Activated CD4-positive, alpha-beta T cell treated with anti-CD3 and anti-CD28 coated beads, Interleukin-2, amount 50 U/mL, for 48 hours (primary cell): Measurements from ENCODE around the gene ZIK1.

ENCODE experiments used
- DNase-seq, 2 experiments: peaks; one replicate each; pipeline ENCODE4 v3.0.0-alpha.2; 2020

Gene ZIK1

DNA sequence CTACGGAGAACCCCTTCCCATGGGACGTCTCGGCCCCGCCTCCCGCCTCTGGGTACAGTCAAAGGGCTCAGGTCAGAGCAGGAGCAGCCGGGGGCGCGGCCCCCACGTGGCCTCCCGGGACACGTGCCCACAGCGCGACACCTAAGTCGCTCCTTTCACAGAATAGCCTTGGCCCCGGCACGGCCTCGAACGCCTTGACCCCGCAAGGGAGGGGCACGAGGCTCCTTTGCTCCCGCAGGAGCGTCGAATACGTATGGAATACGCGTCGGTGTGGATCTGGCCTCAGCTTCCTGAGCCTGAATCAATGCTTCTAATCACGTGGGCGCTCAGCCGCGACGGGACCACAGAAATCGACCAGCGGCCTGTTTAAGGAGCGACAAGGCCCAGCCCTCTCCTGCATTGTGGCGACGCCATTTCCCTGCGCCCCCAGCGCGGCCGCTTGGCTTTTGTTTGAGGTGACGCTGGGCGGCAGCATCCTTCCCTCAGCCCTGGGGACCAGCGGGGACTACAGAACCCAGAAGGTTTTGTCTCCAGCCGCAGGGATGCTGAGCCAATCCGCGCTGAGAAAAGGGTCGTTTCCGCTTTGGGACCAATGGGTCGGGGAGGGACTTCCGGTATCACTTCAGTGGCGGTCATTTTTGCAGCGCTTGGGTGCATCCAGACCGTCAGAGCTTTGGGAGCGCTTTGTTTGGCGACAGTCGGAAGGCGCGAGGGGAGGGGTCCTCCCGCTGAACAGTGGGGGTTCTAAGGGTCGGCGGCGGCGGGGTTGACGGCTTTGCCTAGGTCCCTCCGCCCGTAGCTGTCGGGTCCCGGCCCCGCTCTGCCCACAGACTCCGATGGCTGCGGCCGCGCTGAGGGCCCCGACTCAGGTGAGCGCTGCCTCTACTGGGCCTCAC, at the start of gene ZIK1:
Gene ZIK1 (plus strand): TSS at position 625 of the 896 bp plus-strand sequence. CDS start 212 bp downstream, at position 837.
- DNase-seq: peak; percentile 81 to 86

DNA sequence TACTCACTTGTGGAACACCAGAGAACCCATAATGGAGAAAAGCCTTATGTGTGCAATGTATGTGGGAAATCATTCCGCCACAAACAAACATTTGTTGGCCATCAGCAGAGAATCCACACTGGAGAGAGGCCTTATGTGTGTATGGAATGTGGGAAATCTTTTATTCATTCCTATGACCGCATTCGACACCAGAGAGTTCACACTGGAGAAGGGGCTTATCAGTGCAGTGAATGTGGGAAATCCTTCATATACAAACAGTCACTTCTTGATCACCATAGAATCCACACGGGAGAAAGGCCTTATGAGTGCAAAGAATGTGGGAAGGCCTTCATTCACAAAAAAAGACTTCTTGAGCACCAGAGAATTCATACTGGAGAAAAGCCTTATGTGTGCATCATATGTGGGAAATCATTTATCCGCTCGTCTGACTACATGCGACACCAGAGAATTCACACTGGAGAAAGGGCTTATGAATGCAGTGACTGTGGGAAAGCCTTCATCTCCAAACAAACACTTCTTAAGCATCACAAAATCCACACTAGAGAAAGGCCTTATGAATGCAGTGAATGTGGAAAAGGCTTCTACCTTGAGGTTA, 45.9 kb upstream of the ZIK1 start:
- no peak for DNase-seq

DNA sequence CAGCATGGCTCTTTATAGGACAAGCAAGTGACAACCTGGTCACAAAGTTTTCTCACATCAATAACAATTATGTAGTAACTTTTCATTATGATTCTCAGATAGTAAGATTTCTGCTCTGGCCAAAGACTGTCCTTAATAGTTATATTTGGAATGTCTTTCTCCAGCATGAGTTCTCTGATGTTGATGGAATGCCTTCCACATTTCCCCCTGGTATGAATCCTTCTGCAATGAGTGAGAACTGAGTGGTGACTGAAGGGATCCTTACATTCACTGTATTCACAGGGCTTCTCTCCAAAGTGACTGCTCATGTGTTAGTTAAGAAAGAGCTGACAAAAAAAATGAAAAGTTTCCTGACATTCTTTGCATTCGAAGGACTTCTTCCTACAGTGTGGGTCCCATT, 37.4 kb upstream of the ZIK1 start:
- DNase-seq: no peak

DNA sequence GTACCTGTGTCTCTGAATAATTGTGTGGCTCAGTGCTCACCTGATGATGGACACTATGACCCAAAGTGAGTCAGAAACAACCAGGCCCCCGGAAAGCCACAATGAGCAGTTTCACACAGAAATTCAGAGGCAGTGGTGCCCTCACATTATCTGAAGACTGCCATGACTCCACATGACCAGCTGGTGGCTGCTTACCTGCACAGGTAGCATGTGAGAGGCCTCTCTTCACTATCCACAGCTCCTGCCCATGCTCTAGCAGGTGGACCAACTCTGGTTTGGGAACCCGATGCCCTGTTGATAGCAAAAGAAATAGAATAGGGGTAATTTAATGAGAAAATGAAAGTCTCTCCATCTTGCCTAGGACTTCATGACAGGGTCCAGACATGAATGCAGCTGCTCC, 31.5 kb upstream of the ZIK1 start:
- no peak for DNase-seq

DNA sequence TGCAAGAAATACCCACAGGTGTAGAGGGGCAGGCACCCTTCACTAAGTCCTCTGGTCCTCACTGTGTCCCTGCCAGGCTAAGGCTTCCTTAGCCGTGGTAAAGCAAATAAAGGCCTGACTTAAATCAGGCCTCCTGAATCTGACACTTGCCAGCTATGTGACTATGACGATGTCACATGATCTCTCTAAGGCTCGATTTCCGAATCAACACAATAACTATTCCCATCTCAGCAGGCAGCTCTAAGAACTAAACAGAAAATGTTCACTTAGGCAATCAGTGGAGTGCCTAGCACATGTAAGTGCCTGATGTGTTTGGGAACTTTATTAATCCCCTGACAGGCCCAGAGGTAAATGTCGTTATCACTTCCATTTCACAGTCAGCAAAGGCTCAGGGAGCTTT, 26.3 kb upstream of the ZIK1 start:
- DNase-seq: no peak

DNA sequence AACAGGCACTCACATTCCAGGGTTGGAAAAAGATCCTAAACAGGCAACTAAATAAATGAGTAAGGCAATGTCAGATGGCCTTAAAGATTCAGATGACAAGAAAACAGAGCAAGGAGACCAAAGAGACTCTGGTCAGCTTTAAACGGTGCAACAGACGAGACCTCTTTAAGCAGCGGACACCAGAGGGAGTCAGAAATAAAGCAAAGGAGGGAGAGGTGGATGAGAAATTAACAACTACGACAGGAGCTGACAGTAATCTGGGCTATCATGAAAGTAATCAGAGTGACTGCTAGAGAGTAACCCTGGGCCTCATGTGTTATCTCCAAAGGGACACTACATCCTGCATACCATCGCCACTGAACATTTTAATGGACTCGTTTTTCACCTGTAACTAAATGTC, 25.4 kb upstream of the ZIK1 start:
- DNase-seq: no peak

DNA sequence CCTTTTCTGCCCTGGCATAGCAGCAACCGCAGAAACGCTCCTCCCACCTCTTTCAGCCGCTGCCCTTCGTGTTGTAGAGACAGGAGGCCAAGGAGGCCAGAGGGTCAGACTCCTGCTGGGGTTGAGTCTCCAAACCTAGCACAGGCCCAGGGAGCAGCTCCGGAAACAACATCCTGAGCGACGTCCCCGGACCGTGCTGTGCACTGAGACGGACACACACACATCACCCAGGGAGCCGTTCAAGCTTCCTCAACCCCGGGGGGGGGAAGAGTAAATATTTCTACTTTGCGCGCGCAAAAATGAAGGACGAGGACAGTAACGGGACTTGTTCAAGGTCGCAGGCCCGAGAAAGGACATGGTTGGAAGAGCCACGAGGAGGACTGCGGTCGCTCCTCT, 24.9 kb upstream of the ZIK1 start:
- peak; percentile 15 to 25 for DNase-seq

DNA sequence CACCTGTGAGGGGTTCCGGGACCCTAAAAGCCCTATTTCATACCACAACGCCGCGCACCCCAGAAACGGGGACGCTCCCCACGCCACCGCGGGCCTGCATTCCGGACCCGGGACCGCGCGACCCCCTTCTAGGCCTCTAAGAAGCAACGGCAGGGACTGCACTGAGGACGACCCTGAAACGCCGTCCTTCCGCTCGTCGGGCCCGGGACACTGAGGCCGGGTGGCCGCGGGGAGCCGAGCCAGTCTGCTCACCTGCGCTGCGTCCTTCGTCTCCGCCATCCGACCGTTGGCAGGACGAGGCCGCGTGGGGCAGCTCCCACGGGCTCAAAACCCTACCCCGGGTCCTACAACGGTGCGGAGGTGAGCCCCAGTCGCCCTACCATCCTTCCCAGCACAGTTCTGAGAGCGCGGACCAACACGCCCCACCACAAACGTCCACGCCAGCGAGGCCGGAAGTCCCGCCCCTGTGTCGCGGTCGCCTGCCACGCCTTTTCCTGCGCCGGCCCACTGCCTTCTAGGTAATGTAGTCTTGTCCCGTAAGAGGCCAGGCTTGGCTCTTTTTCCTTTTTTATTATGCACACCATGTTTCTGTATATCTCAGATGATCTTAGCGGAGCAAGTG, 24.4 kb upstream of the ZIK1 start, which contains the start of gene ZNF550:
Gene ZNF550 (minus strand): TSS at position 460 of the 622 bp plus-strand sequence. CDS start 181 bp downstream, at position 279.
- peak; percentile 86 to 91 for DNase-seq

DNA sequence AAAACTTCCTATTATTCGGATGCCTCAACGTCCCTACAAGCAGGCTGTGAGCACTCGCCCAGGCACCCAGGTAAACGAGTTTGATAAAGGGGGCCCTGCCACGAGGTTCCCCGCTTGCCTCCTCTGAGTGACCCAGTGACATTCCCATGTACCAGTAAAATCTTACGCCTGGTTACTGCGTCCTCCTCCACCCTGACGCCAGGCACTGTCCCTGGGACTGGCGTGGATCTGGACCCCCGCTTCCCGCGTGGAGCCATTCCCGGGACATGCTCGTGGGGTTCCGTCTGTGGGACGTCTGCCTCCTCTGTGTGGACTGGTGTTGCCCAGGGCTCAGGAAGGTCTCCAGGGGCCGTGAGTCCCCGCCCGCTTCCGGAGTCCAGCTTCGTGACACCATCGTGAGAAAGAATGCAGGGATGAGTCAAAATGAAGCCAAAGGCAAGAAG, 23.9 kb upstream of the ZIK1 start:
- DNase-seq: no peak

DNA sequence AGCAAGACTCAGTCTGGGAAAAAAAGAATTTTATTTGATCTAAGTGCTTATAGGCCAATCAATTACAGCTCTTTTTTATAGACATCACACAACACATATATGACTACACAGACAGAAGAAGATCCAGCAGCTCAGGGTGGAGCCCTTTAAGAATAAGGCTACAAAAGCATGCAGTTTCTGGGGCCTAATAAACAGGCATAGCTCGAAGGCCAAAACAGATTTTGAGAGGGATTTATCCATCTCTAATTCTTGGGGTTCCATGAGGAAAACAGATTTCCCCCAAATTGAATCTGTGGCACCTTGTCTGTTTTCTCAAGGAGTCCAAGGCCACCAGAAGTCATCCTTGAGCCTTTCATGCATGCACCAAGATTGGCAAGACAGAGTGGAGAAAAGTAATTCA, 20.4 kb upstream of the ZIK1 start:
- no peak for DNase-seq

DNA sequence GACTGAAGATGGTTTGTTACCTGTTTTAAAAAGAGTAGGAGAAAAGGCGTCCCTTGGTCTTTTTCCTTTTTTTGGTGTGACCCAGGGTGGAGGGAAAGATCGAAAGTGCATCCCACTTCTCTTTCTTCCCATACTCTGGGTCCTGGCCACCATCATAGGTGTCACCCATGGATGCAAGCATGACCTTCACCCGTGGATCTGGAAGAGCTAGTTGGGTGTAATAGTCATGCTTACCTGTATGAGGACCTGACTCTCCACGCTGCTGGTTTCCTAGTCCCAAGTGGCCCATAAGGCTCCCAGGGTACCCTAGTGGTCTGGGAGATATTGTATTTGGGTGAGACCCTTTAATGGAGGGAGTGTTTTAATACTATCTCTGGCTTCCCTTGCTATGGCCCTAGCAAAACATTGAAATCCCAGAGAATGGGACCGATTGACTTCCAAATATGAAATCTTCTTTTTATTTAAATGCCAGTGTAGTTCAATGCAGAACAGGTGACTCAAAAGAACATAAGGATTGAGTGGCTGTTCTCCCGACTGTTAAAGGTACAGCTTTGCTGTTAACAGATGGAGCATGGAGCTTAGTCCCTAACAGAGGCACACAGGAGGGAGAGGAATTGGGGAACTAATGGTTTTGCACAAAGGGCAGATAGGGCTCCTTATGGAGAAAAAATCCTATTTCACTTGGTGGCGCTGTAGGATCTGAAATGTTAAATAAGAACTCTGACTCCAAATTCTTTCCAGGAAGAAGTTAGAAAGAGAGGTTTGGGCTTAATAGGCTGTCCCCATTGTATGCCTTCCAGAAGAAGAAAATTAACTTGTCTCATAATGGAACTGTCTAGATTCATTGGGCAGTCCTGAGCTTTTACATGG, 17.3 kb upstream of the ZIK1 start:
- no peak for DNase-seq

DNA sequence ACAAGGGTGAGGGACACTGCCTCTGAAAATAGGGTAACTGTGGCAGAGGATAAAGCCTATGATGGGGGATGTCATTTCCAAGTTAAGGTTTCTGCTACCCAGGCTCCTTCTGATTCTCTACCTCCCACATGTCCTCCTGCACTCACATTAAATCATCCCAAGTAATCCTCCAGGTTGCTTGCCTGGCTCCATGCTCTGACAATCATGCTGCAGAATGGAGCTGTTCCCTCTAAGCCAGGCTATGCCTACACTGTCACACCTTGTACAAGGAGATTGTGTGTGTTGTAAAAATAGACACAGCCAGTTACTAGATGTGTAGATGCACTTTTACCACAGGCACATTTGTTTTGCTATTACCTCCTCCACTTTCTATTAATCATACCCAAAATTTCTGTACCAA, 13.2 kb upstream of the ZIK1 start:
- no peak for DNase-seq

DNA sequence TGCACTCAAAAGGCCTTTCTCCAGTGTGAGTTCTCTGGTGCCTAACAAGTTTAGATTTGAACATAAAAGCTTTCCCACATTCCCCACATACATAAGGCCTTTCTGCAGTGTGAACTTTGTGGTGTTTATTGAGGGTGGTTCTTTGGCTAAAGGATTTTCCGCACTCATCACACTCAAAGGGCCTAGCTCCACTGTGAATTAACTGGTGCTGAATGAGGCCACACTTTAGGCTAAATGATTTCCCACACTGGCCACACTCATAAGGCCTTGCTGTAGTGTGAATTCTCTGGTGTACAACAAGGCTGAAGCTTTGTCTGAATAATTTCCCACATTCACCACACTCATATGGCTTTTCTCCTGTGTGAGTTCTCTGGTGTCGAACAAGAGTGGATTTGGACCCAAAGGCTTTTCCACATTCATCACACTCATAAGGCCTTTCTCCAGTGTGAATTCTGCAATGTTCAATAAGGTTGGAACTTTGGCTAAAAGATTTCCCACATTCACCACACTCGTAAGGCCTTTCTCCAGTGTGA, 11.5 kb upstream of the ZIK1 start:
- no peak for DNase-seq

DNA sequence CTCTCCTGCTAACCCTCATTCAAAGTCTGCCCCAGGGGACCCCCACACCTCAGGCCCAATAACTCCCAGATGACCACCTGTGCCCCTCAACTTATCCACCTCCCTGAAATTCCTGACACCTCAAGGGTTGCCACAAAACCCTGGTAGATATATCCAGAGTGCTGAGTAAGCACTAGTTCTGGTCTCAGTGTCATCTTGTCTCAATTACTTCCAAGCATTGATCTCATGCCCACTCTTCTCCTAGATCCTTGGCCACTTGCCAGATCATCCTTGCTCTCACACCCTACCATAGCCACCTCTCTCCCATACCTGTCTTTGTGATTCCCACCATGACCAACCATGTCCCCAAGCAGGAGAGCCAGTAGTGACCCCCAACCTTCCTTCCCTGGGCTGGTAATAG, 7.3 kb upstream of the ZIK1 start:
- no peak for DNase-seq

DNA sequence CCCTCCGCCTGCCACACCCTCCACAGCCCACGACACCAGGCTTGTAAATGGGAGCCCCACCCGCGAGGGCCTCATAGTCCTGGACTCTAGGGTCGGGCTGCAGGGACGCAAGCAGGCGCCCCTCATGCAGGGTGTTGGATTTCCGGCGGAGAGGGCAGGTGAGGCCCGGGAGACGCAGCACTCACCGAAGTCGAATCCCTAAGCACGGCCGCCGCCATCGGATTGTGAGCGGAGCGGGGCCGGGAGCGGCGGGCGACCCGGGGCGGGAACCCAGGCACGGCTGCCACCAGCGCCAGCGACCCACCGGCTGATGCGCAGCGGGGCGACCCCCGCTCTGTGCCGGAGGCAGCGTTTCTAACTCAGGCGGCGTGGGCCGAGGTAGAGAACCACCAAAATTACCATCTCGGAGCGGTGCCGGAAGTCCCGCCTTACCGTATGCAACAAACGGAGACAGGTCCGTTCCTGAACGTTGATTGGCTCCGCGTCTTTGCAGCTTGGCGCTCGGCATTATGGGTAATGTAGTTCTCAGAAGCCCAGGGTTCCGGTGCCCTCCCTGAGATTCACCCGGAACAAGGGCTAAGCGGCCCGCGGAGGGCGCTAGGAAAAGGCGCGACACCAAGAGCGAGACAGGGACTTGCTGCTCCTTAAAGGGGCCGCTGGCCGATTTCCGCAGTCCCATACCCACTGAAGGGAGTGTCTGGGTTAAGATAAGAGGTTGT, 5.3 kb upstream of the ZIK1 start, which contains the start of gene ZNF416:
Gene ZNF416 (minus strand): TSS at position 425 of the 719 bp plus-strand sequence. CDS start 207 bp downstream, at position 218.
- DNase-seq: peak; percentile 91 to 94

DNA sequence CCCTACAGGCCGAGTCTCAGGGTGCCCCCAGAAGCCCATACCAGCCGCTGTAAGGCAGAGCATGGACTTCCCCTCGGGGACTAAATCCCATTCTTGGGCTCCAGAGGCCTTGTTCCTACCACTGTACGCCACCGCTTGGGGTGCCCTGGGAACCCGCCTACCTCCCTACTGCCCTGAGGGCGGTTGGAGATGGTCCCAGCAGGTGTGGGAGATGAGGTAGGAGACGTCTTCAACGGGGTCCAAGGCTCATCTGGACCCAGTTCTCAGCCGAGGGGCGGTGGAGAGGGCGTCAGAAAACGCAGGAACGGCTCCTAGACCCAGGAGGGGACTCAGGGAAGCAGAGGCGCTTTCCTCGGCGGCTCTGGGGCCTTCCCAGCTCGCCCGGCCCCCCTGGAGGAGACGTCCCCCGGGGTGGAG, 833 bp upstream of the ZIK1 start:
- no peak for DNase-seq

DNA sequence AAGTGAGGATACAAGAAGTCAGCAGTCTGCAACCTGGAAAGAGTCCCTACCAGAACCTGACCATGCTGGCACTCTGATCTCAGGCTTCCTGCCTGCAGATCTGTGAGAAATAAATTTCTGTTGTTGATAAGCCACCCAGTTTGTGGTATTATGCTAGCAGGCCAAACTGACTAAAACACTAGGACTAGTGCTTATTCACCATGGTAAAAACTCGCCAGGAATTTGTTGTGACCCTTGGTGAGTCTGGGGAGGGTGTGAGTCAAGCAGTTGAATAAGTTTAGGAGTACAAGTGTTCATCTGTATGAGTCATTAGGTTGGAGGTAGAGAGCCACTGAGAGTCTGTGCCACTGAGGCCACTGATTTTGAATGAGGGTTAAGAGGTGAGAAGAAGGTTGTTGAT, 3.6 kb downstream of the ZIK1 start:
- DNase-seq: no peak

DNA sequence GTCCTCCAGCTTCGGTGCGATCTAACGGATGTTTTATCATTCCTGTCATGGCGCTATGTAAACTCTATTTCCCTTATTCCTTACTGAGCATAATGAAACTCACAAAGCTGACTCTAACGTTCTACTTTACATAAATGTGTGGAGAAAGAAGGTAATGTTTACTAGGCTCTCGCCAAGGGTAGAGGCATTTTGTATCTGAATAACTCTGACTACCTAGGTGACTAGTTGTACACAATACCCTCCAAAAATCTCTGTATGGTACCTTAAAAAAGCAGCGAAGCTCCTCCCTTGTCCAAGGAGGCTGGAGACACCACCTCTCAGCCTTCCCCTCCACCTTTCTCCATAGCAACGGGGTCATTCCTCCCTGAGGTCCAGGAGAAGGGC, 15.4 kb downstream of the ZIK1 start:
- no peak for DNase-seq

DNA sequence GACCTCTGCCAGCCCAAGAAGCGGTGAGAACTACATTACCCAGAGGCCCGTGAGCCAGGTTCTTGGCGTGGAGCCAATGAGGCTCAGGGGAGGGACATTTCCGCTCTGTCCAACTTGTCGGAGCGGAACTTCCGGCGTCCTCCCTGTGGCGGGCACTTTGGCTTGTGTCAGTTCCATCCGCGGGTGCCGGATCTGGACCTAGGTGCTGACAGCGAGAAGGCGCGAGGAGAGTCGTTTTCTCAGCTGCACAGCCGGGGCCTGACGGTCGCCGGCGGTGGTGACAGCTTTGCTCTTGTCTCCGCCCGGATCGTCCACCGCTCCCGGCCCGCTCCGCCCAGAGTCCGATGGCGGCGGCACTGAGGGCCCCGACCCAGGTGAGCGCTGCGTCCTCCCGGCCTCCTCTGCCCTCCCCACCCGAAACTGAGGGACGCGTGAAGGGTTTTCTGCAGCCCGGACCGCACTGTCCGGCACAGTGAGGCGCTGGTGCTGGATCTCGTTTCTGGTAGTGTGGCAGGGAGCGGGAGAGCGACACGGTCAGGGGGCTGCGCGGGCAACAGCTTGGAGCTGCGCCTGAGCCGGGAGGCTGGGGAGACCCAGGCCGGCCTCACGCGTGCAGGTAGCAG, 15.9 kb downstream of the ZIK1 start, which contains the start of gene ZNF530:
Gene ZNF530 (plus strand): TSS at position 125 of the 623 bp plus-strand sequence. CDS start 4,461 bp downstream, outside the sequence.
- DNase-seq: peak; percentile 91 to 94

DNA sequence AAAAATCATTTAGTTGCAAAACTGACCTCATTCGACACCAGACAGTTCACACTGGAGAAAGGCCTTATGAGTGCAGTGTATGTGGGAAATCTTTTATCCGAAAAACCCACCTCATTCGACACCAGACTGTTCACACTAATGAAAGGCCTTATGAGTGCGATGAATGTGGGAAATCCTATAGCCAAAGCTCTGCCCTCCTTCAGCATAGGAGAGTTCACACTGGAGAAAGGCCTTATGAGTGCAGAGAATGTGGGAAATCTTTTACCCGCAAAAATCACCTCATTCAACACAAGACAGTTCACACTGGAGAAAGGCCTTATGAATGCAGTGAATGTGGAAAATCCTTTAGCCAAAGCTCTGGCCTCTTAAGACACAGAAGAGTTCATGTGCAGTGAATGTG, 23.0 kb downstream of the ZIK1 start:
- DNase-seq: no peak

DNA sequence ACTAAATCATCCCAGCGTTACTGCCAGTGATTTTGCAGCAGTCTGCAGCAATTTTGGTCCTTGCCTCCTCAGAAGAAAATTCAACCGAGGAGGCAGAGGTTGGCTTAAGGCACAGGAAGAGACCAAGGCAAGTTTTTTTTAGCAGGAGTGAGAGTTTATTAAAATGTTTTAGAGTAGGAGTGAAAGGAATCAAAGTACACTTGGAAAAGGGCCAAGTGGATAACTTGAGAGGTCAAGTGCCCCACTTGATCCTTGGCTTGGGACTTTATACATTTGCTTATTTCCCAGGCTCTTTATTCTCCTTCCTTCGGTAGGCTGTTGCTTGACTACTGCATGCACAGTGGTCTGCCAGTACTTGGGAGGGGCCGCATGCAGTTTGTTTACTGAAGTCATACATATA, 27.2 kb downstream of the ZIK1 start:
- no peak for DNase-seq
